HG02981 (cell line): ENCODE results near the gene LRRK1.

Experiments used
- ATAC-seq: cut with Tn5 transposase; IDR thresholded peaks from one replicate; pipeline ENCODE4 v1.9.1; 2021; ENCODE audit warnings: mild to moderate bottlenecking, moderate library complexity; ENCODE audit not compliant: unreplicated experiment

Gene LRRK1

GRCh38 chr15:101001056-101001455 is 81.9 kb downstream of the LRRK1 start:
- no peak for ATAC-seq

GRCh38 chr15:101001796-101002195 is 82.6 kb downstream of the LRRK1 start:
- ATAC-seq, result no peak

GRCh38 chr15:101003081-101003480 is 83.9 kb downstream of the LRRK1 start:
- ATAC-seq, result no peak

DNA sequence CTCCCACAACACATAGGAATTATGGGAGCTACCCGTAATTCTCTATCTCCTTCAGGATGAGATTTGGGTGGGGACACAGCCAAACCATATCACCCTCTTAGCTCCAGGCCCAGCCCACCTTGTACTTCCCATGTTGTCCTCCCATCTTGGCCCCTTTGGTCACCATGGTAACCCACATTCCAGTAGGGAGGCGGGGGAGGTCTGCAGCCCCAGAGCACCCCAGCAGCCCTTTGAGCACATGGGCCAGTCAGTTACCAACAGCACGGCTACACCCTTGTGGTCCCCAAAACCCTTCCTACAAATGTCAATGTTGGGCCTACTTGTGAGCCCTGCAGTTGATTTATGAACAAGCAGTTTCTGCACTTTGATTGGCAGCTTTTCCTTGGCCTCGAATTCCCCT is 84.5 kb downstream of the LRRK1 start:
- no peak for ATAC-seq

- no peak for ATAC-seq
Observed at GRCh38 chr15:101004500-101004899, 85.3 kb downstream of the LRRK1 start.

- ATAC-seq, result no peak
Observed at GRCh38 chr15:101004986-101005747, 86.0 kb downstream of the LRRK1 start.

GRCh38 chr15:101006931-101007691 is 88.0 kb downstream of the LRRK1 start:
- ATAC-seq, result no peak

DNA sequence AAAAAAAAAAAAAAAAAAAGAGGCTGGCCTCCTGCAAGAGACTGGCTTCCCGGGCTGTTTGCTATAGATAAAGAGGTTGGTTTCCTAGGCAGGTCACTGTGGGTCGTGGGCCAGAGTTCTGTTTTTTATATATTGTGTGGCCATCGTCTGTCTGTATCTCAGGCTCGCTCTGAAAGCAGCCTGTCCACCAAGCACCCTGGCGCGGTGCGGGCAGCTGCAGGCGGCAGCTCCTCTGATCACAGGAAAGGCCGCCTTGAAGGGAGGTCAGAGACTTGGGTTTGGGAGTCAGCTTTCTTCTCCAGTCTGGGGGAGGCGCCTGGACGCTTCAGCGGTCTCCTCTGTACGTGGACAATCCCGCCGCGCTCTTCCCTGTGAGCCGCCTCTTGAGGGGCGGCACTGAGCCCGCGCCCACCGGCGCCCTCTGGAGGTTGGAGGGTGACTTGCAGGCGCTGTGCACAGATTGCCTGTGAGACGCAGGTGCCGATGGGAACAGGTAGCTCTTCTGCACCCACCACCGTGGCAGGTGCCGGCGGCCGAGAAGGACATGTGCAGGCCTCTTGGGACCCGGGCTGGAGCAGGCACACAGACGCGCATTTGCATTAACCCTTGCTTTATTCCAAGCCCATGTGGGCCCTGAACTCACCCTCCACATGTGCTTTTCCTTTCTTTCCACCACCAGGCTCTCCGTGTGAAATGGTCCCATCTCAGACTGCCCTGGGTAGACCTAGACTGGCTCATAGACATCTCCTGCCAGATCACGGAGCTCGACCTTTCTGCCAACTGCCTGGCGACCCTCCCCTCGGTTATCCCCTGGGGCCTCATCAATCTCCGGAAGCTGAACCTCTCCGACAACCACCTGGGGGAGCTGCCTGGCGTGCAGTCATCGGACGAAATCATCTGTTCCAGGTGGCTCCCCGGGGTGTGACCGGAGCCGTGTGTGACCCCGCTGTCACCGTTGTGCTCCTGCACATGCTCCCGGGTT is 89.3 kb downstream of the LRRK1 start:
- ATAC-seq, result peak; percentile 83

DNA sequence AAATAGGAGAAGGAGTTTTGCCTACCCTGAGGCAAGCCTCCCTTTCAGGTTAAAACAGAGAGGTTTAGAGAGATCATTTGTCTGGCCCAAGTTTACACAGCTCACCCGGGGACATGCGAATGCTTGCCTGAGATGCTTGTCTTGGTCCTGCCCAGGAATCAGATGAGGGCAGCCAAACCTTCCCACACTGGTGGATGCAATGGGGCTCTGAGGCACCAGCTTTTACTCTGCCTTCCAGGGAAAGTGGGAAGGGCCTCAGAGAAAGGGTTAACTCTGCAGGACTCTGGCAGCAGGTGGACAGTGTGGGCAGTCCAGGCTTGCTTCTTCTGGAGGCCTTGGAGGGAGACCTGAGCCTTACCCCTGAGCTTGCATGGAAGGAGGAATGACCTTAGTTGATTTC is 90.0 kb downstream of the LRRK1 start:
- no peak for ATAC-seq

DNA sequence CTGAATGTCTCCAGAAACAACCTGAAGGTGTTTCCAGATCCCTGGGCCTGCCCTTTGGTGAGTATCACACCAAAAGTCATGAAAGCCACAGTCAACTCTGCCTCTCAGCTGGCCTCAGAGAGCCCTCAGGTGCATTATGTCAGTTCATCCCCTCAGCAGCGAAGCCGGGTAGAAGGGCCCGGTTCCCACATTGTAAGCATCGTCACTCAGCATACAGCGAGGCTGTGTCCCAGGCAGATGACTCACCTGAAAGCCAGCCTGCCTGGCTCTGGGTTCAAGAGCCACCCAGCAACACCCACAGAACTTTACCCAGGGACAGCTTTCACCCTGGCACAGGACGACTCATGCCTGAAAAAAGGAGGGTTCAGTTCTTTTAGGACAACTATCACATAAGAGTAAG is 91.6 kb downstream of the LRRK1 start:
- ATAC-seq, result no peak

DNA sequence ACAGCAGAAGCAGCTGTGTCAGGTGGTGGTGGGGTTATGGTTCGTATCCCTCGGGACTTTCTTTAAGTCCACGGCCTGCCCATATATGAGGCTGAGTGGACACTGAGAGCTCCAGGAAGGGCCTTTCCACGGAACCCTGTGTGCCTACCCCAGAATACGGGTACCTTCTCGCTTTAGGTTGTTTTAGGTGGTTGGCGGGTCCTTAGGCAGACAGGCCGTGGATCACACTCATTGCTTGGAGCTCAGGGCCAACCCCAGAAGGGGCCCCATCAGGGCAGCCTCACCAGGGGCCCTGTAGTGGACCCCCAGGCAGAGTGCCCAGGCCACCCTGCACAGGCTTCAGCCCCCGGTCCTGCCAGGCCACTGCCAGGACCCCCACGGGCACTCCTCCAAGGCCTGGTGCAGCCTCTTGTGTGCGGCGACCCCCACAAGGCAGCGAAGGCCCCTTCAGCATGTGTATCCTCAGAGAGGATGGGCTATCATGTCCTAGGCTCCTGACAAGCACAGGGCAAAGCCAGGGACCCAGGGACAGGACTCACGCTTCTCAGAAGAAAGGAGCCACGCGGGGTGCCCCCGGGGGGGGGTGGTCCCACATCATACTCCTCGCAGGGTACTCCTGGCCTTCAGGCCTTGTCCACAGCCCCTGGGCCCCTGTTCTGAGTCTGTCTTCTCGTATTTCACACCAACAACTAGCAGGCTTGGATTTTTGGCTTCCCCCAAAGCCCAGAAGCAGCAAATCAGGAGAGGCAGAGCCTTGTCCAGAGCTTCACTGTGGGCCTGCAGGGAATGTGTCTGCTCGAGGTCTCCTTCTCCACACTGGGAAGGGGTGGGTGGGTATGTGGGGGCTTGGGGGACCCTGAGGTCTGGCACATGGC is 93.4 kb downstream of the LRRK1 start:
- ATAC-seq, result no peak

GRCh38 chr15:101013201-101013550 is 94.0 kb downstream of the LRRK1 start:
- ATAC-seq, result no peak

DNA sequence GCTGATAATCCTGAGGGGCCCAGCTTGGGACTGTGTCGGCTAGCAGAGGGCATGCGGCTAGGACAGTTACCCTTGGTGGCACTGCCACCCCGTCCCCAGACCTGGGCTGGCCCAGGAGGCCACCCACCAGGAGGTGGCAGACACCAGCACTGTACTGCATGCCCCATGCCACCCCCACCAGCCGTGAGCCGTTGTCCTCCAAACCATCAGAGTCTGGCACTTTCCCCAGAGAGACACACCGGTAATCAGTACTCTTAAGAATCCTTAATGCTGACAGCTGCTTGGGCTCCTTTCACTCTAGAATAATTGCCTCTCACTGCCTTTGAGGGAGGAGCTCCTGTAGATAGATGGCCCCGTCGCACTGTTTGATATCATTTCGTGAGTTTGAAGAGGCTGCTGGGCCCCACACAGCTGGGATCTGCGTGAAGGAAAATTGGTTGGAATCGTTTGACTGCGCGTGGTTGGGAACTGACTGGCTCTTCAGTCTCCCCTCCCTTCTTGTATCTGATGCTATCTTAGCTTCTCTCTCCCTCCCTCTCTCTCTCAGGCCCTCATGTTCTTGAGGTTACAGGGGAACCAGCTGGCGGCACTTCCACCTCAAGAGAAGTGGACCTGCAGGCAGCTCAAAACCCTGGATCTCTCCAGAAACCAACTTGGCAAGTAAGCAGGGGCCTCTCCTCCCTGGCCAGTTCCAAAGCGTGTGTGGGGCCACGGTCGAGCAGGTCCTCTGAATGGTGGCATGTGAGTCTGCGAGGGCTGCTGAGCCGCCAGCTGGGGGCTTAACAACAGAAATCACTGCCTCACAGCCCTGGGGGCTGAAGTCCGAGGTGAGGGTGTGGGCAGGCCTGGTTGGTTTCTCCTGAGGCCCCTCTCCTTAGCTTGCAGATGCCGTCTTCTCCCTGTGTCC is 94.9 kb downstream of the LRRK1 start:
- ATAC-seq, result no peak

GRCh38 chr15:101014921-101015841 is 96.0 kb downstream of the LRRK1 start:
- ATAC-seq, result peak; percentile 49

- no peak for ATAC-seq
Observed at GRCh38 chr15:101016581-101016980, 97.4 kb downstream of the LRRK1 start.

DNA sequence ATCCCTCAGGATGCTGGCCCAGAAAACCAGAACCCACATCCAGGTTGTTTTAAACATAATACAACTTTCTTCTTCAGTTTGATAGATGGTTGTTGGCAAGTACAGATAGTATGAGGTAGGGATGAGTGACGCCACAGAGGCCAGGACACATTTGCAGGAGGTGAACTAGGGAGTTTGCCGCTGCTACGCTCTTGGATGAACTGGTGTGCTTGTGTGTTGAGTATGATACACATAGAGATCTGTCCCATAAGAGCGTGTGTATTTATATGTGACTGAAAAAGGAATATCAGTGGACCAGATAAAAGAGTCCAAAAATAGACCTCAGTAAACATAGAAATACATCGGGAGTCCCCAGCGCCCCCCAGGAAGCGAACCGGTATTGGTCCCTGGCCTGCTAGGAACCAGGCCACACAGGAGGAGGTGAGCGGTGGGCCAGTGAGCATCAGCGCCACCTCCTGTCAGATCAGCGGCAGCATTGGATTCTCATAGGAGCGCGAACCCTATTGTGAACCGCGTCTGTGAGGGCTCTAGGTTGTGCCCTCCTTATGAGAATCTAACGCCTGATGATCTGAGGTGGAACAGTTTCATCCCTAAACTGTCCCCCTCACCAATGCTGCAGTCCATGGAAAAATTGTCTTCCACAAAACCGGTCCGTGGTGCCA is 98.1 kb downstream of the LRRK1 start:
- no peak for ATAC-seq

DNA sequence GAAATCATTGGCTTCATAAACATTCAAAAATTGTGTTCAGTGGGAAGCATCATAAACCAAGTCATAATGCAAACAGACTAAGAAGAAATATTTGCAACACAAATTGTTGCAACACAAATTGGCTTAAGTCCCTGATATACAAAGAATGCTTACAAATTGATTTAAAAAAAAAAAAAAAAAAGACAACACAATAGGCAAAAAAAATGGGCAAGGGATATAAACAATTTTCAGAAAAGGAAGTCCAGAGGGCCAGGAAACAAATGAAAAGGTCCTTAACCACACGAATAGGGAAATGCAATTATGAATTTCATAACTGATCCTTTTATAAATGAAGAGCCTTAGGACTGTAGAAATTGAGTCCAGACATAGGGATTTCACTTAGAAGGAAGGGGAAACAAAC is 98.9 kb downstream of the LRRK1 start:
- no peak for ATAC-seq

DNA sequence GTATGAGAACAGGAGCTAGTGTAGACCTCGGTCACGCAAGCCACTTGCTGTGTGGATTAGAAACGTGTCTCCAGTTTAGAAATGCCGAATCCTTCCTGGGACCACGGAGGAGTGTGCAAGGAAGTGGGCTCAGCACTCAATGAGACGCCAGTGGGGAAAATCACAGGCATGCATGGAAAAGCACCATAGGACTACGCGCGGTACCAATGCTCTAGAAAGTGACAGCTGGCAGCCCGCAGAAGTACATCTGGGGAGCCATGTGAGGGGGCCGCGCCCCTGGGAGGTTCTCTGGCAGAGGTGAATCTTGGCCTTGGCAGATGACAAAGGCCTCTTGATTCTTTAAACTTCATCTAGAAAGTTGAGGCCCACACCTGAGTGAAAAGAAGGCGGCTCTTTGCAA is 99.3 kb downstream of the LRRK1 start:
- no peak for ATAC-seq
